Measurements from ENCODE around the gene ADIPOR1. TPM values are rescaled to one million over a fixed set of nuclear protein-coding genes. Genes with fewer than 3 reads are reported as not detected.
"Not testable (repeated sequence)": the region's sequence is repeated elsewhere in the genome, so short reads cannot be mapped to it uniquely, and the experiment has no call there.

The ADIPOR1 gene
- total RNA-seq, 1 donor from 2014 or later: 79.2 TPM

DNA sequence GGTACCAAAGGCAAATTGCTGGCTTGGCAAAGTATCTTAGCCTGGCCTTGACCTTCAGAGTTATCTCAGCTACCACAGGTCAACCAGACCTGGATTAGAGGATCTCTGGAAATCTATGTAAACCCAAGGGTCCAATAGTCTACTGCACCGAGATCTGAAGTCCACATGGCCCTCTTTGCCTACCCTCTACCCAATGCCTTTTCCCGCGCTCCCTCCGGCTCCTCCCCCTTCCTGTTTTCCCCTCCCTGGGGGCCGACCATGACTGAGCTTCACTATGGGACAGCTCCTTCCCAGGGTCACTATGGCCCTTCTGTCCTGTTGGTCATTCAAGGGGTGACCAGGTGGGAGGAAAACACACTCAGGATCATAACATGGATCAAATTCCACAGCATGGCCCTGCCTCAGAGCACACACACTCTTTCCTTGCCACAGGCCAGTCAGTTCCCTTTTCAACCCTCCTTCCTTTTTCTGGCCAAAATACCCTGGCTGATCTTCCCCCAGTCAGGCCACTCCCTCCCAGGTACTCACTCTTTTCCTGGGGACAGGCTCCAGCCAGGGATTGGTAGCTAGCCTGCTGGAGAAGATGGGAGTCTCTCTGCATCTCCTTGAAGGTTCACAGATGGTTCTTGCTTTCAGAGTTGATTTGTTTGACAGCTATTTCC lies 29.9 kb upstream of the ADIPOR1 start:
- no peak overlapping the region for H3K27ac Mint-ChIP-seq
- H3K4me3 Mint-ChIP-seq (ENCODE audit: low read depth): no peak overlapping the region
- H3K36me3 Mint-ChIP-seq (ENCODE audit: low read depth): no peaks in the 10 kb centered on the region
- no peak for DNase-seq (ENCODE audit: low spot score)
- no peaks in the 10 kb centered on the region for H3K4me1 Mint-ChIP-seq (ENCODE audit: low read depth)
- intact Hi-C loops (cut with micrococcal nuclease): no loop called here
- no peaks in the 10 kb centered on the region for H3K9me3 Mint-ChIP-seq
- H3K27me3 Mint-ChIP-seq (ENCODE audit: low read depth): peaks cover 20% of the 10 kb centered on the region

DNA sequence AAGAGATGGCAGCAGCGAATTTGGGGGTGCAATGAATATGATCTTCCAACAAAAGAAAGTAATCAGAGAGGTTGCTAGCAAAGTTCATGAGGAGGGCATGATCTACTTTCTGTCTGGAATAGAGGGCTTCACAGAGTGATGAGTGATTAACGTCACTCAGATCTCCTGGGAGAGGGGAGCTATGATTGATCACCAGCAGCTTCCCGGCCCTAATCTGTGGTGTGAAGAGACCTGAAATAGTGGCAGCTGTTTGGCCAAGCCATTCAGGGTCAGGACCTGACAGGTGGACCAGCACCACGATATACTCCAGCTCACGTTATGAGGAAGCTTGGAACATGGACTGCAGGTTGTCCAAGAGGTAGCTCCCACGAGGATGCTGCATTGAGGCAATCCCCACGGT lies 29.1 kb upstream of the ADIPOR1 start:
- DNase-seq (ENCODE audit: low spot score): no peak
- Mint-ChIP-seq H3K36me3 (ENCODE audit: low read depth) (no peaks in the 10 kb centered on the region), H3K9me3 (no peaks in the 10 kb centered on the region), H3K27me3 (ENCODE audit: low read depth) (peaks cover 15% of the 10 kb centered on the region), H3K4me3 (ENCODE audit: low read depth) (no peak overlapping the region), H3K4me1 (ENCODE audit: low read depth) (no peaks in the 10 kb centered on the region), H3K27ac (no peak overlapping the region)
- intact Hi-C loops (cut with micrococcal nuclease): no loop called here

- H3K27me3 Mint-ChIP-seq (ENCODE audit: low read depth); intact Hi-C loops (cut with micrococcal nuclease); H3K4me3 Mint-ChIP-seq (ENCODE audit: low read depth); H3K9me3 Mint-ChIP-seq; DNase-seq (ENCODE audit: low spot score); H3K4me1 Mint-ChIP-seq (ENCODE audit: low read depth); H3K27ac Mint-ChIP-seq; H3K36me3 Mint-ChIP-seq (ENCODE audit: low read depth): not testable (repeated sequence)
Measured at GRCh38 chr1:202986120-202986519, 28.0 kb upstream of the ADIPOR1 start.

DNA sequence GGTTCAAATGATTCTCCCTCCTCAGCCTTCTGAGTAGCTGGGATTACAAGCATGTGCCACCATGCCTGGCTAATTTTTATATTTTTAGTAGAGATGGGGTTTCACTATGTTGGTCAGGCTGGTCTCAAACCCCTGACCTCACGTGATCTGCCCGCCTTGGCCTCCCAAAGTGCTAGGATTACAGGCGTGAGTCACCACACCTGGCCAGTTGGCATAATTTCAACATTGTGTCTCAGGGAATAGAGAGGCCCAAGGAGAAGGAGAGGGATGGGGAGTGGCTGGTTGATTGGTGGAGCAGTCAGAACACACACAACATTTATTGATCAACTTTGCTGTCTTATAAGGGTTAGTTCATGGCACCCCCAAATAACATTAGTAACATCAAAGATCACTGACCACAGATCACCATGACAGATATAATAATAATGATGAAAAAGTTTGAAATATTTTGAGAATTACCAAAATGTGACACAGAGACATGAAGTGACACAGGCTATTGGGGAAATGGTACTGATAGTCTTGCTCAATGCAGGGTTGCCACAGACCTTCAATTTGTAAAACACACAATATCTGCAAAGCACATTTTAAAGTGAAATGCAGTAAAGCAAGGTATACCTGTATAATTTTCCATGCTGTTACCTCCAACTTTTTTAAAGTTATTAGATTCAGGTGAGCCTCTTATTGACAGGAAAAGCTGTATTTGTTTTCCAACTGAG lies 24.8 kb upstream of the ADIPOR1 start:
- H3K27ac Mint-ChIP-seq: no peak overlapping the region
- H3K36me3 Mint-ChIP-seq (ENCODE audit: low read depth): no peaks in the 10 kb centered on the region
- DNase-seq (ENCODE audit: low spot score): no peak
- intact Hi-C loops (cut with micrococcal nuclease): no loop called here
- H3K27me3 Mint-ChIP-seq (ENCODE audit: low read depth): peaks cover 23% of the 10 kb centered on the region
- no peaks in the 10 kb centered on the region for H3K4me1 Mint-ChIP-seq (ENCODE audit: low read depth)
- no peaks in the 10 kb centered on the region for H3K9me3 Mint-ChIP-seq
- no peak overlapping the region for H3K4me3 Mint-ChIP-seq (ENCODE audit: low read depth)

- Mint-ChIP-seq H3K9me3 (no peaks in the 10 kb centered on the region), H3K36me3 (ENCODE audit: low read depth) (no peaks in the 10 kb centered on the region), H3K4me3 (ENCODE audit: low read depth) (no peak overlapping the region), H3K4me1 (ENCODE audit: low read depth) (no peaks in the 10 kb centered on the region), H3K27me3 (ENCODE audit: low read depth) (peaks cover 30% of the 10 kb centered on the region), H3K27ac (no peak overlapping the region)
- intact Hi-C loops (cut with micrococcal nuclease): no loop called here
- no peak for DNase-seq (ENCODE audit: low spot score)
Measured at GRCh38 chr1:202981939-202982338, 23.8 kb upstream of the ADIPOR1 start.

GRCh38 chr1:202979459-202979858 lies 21.3 kb upstream of the ADIPOR1 start:
- intact Hi-C loops (cut with micrococcal nuclease): no loop called here
- no peaks in the 10 kb centered on the region for H3K4me1 Mint-ChIP-seq (ENCODE audit: low read depth)
- no peak overlapping the region for H3K27ac Mint-ChIP-seq
- H3K27me3 Mint-ChIP-seq (ENCODE audit: low read depth): peaks cover 34% of the 10 kb centered on the region
- no peaks in the 10 kb centered on the region for H3K9me3 Mint-ChIP-seq
- H3K36me3 Mint-ChIP-seq (ENCODE audit: low read depth): no peaks in the 10 kb centered on the region
- no peak for DNase-seq (ENCODE audit: low spot score)
- no peak overlapping the region for H3K4me3 Mint-ChIP-seq (ENCODE audit: low read depth)

GRCh38 chr1:202976633-202977032 lies 18.5 kb upstream of the ADIPOR1 start:
- no peaks in the 10 kb centered on the region for H3K36me3 Mint-ChIP-seq (ENCODE audit: low read depth)
- H3K4me1 Mint-ChIP-seq (ENCODE audit: low read depth): no peaks in the 10 kb centered on the region
- intact Hi-C loops (cut with micrococcal nuclease): no loop called here
- DNase-seq (ENCODE audit: low spot score): no peak
- peaks cover 48% of the 10 kb centered on the region for H3K27me3 Mint-ChIP-seq (ENCODE audit: low read depth)
- H3K4me3 Mint-ChIP-seq (ENCODE audit: low read depth): no peak overlapping the region
- H3K9me3 Mint-ChIP-seq: no peaks in the 10 kb centered on the region
- H3K27ac Mint-ChIP-seq: no peak overlapping the region

- H3K4me3 Mint-ChIP-seq (ENCODE audit: low read depth): no peak overlapping the region
- H3K36me3 Mint-ChIP-seq (ENCODE audit: low read depth): no peaks in the 10 kb centered on the region
- H3K27ac Mint-ChIP-seq: no peak overlapping the region
- intact Hi-C loops (cut with micrococcal nuclease): no loop called here
- H3K4me1 Mint-ChIP-seq (ENCODE audit: low read depth): no peaks in the 10 kb centered on the region
- H3K9me3 Mint-ChIP-seq: no peaks in the 10 kb centered on the region
- peaks cover 47% of the 10 kb centered on the region for H3K27me3 Mint-ChIP-seq (ENCODE audit: low read depth)
- DNase-seq (ENCODE audit: low spot score): no peak
Measured at GRCh38 chr1:202974856-202975255, 16.7 kb upstream of the ADIPOR1 start.

GRCh38 chr1:202972046-202972445 lies 13.9 kb upstream of the ADIPOR1 start:
- Mint-ChIP-seq H3K27ac (no peak overlapping the region), H3K4me1 (ENCODE audit: low read depth) (peaks cover 15% of the 10 kb centered on the region), H3K27me3 (ENCODE audit: low read depth) (peaks cover 27% of the 10 kb centered on the region), H3K36me3 (ENCODE audit: low read depth) (no peaks in the 10 kb centered on the region), H3K4me3 (ENCODE audit: low read depth) (no peak overlapping the region), H3K9me3 (no peaks in the 10 kb centered on the region)
- intact Hi-C loops (cut with micrococcal nuclease): no loop called here
- no peak for DNase-seq (ENCODE audit: low spot score)

GRCh38 chr1:202968895-202969295 lies 10.8 kb upstream of the ADIPOR1 start:
- H3K4me3 Mint-ChIP-seq (ENCODE audit: low read depth): peak overlapping the region; percentile 41
- peak; percentile 26 for DNase-seq (ENCODE audit: low spot score)
- no peaks in the 10 kb centered on the region for H3K9me3 Mint-ChIP-seq
- intact Hi-C loops (cut with micrococcal nuclease): loop anchor here (2.0 to 5.0 kb wide), 3 partner anchors 30 to 627 kb away; partner anchors contain the start of genes KLHL12 and UBE2T
- H3K27ac Mint-ChIP-seq: no peak overlapping the region
- H3K4me1 Mint-ChIP-seq (ENCODE audit: low read depth): peaks cover 20% of the 10 kb centered on the region
- peaks cover 14% of the 10 kb centered on the region for H3K27me3 Mint-ChIP-seq (ENCODE audit: low read depth)
- H3K36me3 Mint-ChIP-seq (ENCODE audit: low read depth): peaks cover 4% of the 10 kb centered on the region

GRCh38 chr1:202968351-202968750 lies 10.2 kb upstream of the ADIPOR1 start:
- Mint-ChIP-seq H3K27me3 (ENCODE audit: low read depth) (peaks cover 10% of the 10 kb centered on the region), H3K4me1 (ENCODE audit: low read depth) (peaks cover 20% of the 10 kb centered on the region), H3K27ac (no peak overlapping the region), H3K4me3 (ENCODE audit: low read depth) (peak overlapping the region; percentile 86), H3K36me3 (ENCODE audit: low read depth) (peaks cover 4% of the 10 kb centered on the region), H3K9me3 (no peaks in the 10 kb centered on the region)
- intact Hi-C loops (cut with micrococcal nuclease): loop anchor here (2.0 to 5.0 kb wide), 3 partner anchors 30 to 626 kb away; partner anchors contain the start of genes KLHL12 and UBE2T
- DNase-seq (ENCODE audit: low spot score): no peak

- DNase-seq (ENCODE audit: low spot score): peak; percentile 23
- Mint-ChIP-seq H3K36me3 (ENCODE audit: low read depth) (peaks cover 4% of the 10 kb centered on the region), H3K27me3 (ENCODE audit: low read depth) (peaks cover 7% of the 10 kb centered on the region), H3K9me3 (no peaks in the 10 kb centered on the region), H3K4me1 (ENCODE audit: low read depth) (peaks cover 20% of the 10 kb centered on the region), H3K27ac (peak overlapping the region; percentile 79), H3K4me3 (ENCODE audit: low read depth) (peak overlapping the region; percentile 86)
- intact Hi-C loops (cut with micrococcal nuclease): loop anchor here (1.0 to 5.0 kb wide), 5 partner anchors 9 to 625 kb away; partner anchors contain the start of genes ADIPOR1, KLHL12, RABIF and UBE2T
Measured at GRCh38 chr1:202967684-202968281, 9.7 kb upstream of the ADIPOR1 start.

Measured in activated T-helper 2 cell treated with anti-CD3 and anti-CD28 coated beads, Interferon-gamma antibody, Interleukin-2, Interleukin-4, amounts not matched to agents 10 μg/mL and 5 μg/mL and 100 μg/mL, durations not matched to agents 14 hours and 24 hours and 36 hours (primary cell).